ENCODE results near the gene MACROH2A1.

The MACROH2A1 gene

GRCh38 chr5:135435467-135436330 is 36.7 kb upstream of the MACROH2A1 start:
- no peak for TF ChIP-seq CTCF (IDR thresholded peaks at IDR 0.05; ENCODE audit: insufficient read depth, low read length)
- TF ChIP-seq GABPA (IDR thresholded peaks at IDR 0.05; ENCODE audit: low read depth): no peak
- TF ChIP-seq POLR2AphosphoS5 (IDR thresholded peaks at IDR 0.05; ENCODE audit: low read depth): no peak
- no peak for TF ChIP-seq SPI1 (IDR thresholded peaks at IDR 0.05; ENCODE audit: borderline replicate concordance, low read depth)
- TF ChIP-seq REST (IDR thresholded peaks at IDR 0.05; ENCODE audit: insufficient replicate concordance, low read depth): no peak
- Histone ChIP-seq H3K4me3 (replicated peaks; ENCODE audit: insufficient read depth, low read length) (no peak overlapping the region), H3K27me3 (ENCODE audit: insufficient read depth, poor library complexity, severe bottlenecking) (no peaks in the 10 kb centered on the region), H3K27ac (replicated peaks) (no peak overlapping the region)
- no peak for DNase-seq (ENCODE audit: low read depth in 1 of 2, low spot score in 1 of 2)

GRCh38 chr5:135434591-135435466 is 35.8 kb upstream of the MACROH2A1 start:
- Histone ChIP-seq H3K27ac (replicated peaks) (no peak overlapping the region; the same call in 1 of the 2 replicates), H3K4me3 (replicated peaks; ENCODE audit: insufficient read depth, low read length) (no peak overlapping the region), H3K27me3 (ENCODE audit: insufficient read depth, poor library complexity, severe bottlenecking) (no peaks in the 10 kb centered on the region)
- TF ChIP-seq CTCF (IDR thresholded peaks at IDR 0.05; ENCODE audit: insufficient read depth, low read length) (no peak), REST (IDR thresholded peaks at IDR 0.05; ENCODE audit: insufficient replicate concordance, low read depth) (no peak), SPI1 (IDR thresholded peaks at IDR 0.05; ENCODE audit: borderline replicate concordance, low read depth) (no peak), GABPA (IDR thresholded peaks at IDR 0.05; ENCODE audit: low read depth) (no peak)
- DNase-seq (ENCODE audit: low read depth in 1 of 2, low spot score in 1 of 2): no peak

GRCh38 chr5:135433681-135434426 is 34.8 kb upstream of the MACROH2A1 start:
- Histone ChIP-seq H3K27me3 (ENCODE audit: insufficient read depth, poor library complexity, severe bottlenecking) (no peaks in the 10 kb centered on the region), H3K27ac (replicated peaks) (peak overlapping the region; percentile 19), H3K4me3 (replicated peaks; ENCODE audit: insufficient read depth, low read length) (no peak overlapping the region)
- TF ChIP-seq CTCF (IDR thresholded peaks at IDR 0.05; ENCODE audit: insufficient read depth, low read length) (no peak), GABPA (IDR thresholded peaks at IDR 0.05; ENCODE audit: low read depth) (no peak), REST (IDR thresholded peaks at IDR 0.05; ENCODE audit: insufficient replicate concordance, low read depth) (no peak), POLR2AphosphoS5 (IDR thresholded peaks at IDR 0.05; ENCODE audit: low read depth) (no peak), SPI1 (IDR thresholded peaks at IDR 0.05; ENCODE audit: borderline replicate concordance, low read depth) (no peak)
- DNase-seq (ENCODE audit: low read depth in 1 of 2, low spot score in 1 of 2): no peak
